ENCODE results near the gene TIMM44. TPM values are rescaled to one million over a fixed set of nuclear protein-coding genes. Genes with fewer than 3 reads are reported as not detected.

The TIMM44 gene
- total RNA-seq, 2 experiments from 2014 or later: 66.5 to 68.5 TPM

DNA sequence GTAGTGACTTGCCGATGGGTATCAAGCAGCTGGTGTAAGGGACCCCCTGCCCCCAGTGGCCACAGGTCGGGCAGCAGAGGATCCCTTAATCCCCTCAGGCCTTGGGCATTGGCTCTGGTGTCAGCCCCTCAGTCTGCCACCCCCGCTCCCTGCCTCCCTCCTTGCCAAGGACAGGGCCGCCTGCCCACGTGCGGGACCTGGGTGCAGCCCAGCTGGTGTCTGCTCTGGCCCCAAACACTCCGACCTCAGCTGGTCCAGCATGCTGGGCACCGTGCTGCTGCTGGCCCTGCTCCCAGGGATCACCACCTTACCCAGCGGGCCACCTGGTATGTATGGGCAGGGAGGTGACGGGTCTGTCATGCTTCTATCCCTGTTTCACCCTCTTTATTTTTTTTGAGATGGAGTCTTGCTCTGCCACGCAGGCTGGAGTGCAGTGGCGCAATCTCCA, 28.8 kb downstream of the TIMM44 start, which contains the start of gene TGFBR3L:
TSS of gene TGFBR3L (plus strand) at position 233 of the 448 bp plus-strand sequence.
- no peak within 1 kb of the TSS for H3K27ac Mint-ChIP-seq
- peaks cover 21% of the 10 kb centered on the region for H3K27me3 Mint-ChIP-seq
- H3K9me3 Mint-ChIP-seq: no peaks in the 10 kb centered on the region
- intact Hi-C loops (cut with micrococcal nuclease): no loop called here
- CTCF ChIA-PET: no interaction called here
- H3K4me3 Mint-ChIP-seq: peak within 1 kb of the TSS; percentile 46
- peaks cover 15% of the 10 kb centered on the region for H3K4me1 Mint-ChIP-seq (ENCODE audit: low read depth)
- DNase-seq: no peak
- H3K36me3 Mint-ChIP-seq: peaks cover 19% of the 10 kb centered on the region
- POLR2A ChIA-PET: no interaction called here

DNA sequence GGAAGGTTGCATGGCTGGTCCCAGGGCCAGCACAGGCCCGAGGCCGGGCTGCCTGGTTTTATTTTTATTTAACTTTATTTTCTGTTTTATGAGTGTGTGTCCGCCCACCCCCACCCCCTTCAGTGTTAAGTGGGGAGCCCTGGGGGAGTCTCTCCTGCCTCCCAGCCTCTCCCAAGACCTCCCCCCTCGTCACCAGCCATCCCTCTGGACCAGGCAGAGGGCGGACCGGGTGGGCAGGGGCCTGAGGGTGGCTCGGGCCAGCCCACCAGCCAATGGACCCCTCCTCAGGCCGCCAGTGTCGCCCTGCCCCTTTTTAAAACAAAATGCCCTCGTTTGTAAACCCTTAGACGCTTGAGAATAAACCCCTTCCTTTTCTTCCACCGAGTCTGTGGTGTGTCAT, 29.4 kb downstream of the TIMM44 start:
- intact Hi-C loops (cut with micrococcal nuclease): no loop called here
- no peak for DNase-seq
- CTCF ChIA-PET: no interaction called here
- Mint-ChIP-seq H3K27ac (no peak overlapping the region), H3K9me3 (no peaks in the 10 kb centered on the region), H3K27me3 (peaks cover 20% of the 10 kb centered on the region), H3K4me3 (no peak overlapping the region), H3K4me1 (ENCODE audit: low read depth) (peaks cover 13% of the 10 kb centered on the region), H3K36me3 (peaks cover 19% of the 10 kb centered on the region)
- POLR2A ChIA-PET: no interaction called here

DNA sequence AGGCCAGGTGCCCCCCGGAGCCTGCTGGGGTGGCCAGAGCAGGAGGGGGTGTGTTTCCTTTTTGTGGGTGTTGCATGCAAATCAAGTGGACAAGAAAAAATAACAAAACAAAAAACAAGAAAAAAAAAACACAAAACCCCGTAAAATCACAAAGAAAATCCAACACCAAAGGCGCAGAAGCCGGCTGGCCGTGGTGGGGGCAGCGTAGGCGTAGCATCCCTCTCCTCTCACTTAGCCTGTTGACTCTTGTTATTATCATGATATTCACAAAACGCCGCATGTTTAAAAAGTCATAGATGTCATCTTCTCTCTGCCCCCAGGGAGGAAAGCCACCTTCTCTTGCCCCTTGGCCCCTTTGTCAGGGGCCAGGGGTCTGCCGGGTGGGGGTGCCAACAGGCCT, 29.8 kb downstream of the TIMM44 start:
- Mint-ChIP-seq H3K4me1 (ENCODE audit: low read depth) (peaks cover 13% of the 10 kb centered on the region), H3K36me3 (peaks cover 19% of the 10 kb centered on the region), H3K4me3 (no peak overlapping the region), H3K27me3 (peaks cover 20% of the 10 kb centered on the region), H3K27ac (no peak overlapping the region), H3K9me3 (no peaks in the 10 kb centered on the region)
- DNase-seq: no peak
- intact Hi-C loops (cut with micrococcal nuclease): no loop called here
- ChIA-PET CTCF (no interaction called here), POLR2A (no interaction called here)

DNA sequence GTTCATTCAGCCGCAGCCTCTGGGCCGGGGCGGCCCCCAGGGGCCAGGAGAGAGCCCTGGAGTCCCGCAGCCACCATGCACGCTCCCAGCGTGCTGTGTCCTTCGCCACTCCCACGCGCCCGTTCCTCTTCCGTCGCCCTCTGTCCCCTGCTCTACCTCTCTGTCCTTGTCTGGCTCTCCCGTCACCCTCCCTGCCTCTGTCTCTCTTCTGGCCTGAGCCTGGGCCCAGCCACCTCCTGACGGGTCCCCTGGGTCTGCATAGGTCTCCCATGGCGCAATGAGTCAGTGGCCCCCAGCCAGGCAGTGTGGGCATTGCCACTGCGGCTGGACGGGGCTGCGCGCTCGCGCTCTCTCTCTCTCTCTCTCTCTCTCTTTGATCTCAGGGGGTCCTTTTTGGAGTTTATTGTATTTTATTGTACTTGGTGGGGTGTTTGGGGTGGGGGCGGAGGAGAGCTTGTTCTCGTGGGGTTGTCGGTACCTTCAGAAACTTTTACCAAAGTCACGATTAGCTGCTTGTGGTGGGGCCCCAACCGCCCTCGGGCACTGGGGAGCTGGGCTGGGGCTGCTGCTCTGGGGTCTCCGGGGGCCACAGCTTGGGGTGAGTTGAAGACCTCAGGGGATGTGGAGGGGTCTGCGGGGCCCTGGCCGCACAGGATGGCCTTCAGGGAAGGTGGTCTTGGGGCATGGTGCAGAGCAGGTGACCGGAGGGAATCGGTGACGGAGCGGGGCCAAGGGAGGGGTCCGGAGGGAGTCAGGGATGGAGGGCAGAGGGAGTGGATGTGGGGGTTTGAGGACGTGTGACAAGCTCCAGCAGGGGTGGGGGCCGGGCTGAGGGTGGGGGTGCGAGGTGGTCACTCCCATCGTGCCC, 30.5 kb downstream of the TIMM44 start:
- peaks cover 18% of the 10 kb centered on the region for H3K27me3 Mint-ChIP-seq
- H3K9me3 Mint-ChIP-seq: no peaks in the 10 kb centered on the region
- intact Hi-C loops (cut with micrococcal nuclease): no loop called here
- H3K4me1 Mint-ChIP-seq (ENCODE audit: low read depth): peaks cover 11% of the 10 kb centered on the region
- CTCF ChIA-PET: no interaction called here
- peaks cover 19% of the 10 kb centered on the region for H3K36me3 Mint-ChIP-seq
- POLR2A ChIA-PET: no interaction called here
- no peak overlapping the region for H3K4me3 Mint-ChIP-seq
- no peak for DNase-seq
- no peak overlapping the region for H3K27ac Mint-ChIP-seq

DNA sequence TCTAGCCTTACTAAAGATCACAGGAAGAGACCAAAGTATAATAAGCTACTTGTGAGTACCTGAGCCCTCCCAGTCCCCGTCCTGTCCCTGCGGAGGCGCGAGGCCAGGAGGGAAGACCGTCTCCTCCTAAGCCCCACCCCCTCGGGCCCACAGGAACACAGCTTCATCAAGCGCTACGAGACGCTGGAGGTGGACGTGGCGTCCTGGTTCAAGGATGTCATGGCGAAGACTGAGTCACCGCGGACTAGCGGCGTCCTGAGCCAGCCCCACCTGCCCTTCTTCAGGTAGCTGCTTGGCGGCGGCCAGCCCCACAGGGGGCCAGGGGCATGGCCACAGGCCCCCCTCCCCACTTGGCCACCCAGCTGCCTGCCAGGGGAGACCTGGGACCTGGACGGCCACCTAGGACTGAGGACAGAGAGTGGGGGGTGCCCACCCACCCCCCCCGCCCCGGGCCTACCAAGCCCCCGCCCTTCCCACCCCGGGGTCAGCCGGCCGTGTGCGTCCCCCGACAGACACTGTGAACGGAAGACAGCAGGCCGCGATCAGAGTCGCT, 31.2 kb downstream of the TIMM44 start:
- Mint-ChIP-seq H3K27me3 (peaks cover 17% of the 10 kb centered on the region), H3K27ac (no peak overlapping the region), H3K9me3 (no peaks in the 10 kb centered on the region), H3K4me3 (no peak overlapping the region), H3K4me1 (ENCODE audit: low read depth) (peaks cover 9% of the 10 kb centered on the region), H3K36me3 (peaks cover 19% of the 10 kb centered on the region)
- POLR2A ChIA-PET: no interaction called here
- intact Hi-C loops (cut with micrococcal nuclease): no loop called here
- CTCF ChIA-PET: no interaction called here
- no peak for DNase-seq

DNA sequence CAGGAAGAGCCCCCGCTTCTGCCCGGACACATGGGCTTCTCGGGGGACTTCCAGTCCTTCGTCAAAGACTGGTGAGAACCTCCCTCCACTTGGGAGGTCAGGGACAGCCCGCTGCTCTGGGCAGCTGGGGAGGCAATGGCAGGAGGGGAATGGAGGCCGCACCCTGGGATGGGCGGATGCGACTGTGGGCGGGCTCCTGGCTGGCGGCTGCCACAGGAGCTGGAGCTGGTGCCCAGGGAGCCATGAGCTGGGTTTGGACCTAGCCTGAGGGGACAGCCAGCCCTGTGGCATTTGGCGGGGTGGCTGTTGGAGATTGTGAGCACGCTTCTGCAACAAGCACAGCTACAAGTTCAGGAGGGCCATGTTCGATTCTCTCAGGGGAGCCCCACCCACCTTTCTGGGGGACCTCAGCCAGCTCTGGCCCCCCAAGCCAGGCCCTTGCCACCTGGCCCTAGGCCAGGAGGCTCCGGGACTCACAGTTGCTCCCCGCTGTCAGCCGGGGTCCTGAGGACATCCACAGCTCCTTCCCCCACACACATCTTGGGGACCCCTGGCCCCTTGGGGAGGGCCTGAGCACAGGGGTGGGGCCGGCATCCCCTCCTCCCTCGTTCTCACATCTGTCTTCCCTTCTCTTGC, 31.8 kb downstream of the TIMM44 start:
- Mint-ChIP-seq H3K27me3 (peaks cover 13% of the 10 kb centered on the region), H3K4me3 (no peak overlapping the region), H3K27ac (no peak overlapping the region), H3K4me1 (ENCODE audit: low read depth) (peaks cover 6% of the 10 kb centered on the region), H3K36me3 (peaks cover 19% of the 10 kb centered on the region), H3K9me3 (no peaks in the 10 kb centered on the region)
- CTCF ChIA-PET: no interaction called here
- POLR2A ChIA-PET: no interaction called here
- intact Hi-C loops (cut with micrococcal nuclease): no loop called here
- no peak for DNase-seq

DNA sequence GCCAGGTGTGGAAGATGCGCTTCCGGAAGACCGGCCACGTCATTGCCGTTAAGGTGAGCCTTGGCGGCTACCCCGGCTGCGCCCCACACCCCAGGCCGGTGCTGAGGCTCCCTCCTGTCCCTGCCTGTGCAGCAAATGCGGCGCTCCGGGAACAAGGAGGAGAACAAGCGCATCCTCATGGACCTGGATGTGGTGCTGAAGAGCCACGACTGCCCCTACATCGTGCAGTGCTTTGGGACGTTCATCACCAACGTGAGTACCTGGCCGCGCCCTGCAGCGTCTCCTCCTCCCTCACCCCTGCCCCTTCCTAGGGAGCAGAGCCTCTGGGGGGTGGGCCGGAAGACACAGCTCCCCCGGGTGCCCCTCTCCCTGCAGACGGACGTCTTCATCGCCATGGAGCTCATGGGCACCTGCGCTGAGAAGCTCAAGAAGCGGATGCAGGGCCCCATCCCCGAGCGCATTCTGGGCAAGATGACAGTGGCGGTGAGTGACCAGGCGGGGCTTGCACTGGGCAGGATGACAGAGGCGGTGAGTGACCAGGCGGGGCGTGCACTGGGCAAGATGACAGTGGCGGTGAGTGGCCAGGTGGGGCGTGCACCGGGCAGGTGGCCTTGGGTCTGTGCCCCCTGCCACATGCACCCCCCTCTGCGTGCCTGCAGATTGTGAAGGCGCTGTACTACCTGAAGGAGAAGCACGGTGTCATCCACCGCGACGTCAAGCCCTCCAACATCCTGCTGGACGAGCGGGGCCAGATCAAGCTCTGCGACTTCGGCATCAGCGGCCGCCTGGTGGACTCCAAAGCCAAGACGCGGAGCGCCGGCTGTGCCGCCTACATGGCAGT, 32.9 kb downstream of the TIMM44 start:
- POLR2A ChIA-PET: no interaction called here

DNA sequence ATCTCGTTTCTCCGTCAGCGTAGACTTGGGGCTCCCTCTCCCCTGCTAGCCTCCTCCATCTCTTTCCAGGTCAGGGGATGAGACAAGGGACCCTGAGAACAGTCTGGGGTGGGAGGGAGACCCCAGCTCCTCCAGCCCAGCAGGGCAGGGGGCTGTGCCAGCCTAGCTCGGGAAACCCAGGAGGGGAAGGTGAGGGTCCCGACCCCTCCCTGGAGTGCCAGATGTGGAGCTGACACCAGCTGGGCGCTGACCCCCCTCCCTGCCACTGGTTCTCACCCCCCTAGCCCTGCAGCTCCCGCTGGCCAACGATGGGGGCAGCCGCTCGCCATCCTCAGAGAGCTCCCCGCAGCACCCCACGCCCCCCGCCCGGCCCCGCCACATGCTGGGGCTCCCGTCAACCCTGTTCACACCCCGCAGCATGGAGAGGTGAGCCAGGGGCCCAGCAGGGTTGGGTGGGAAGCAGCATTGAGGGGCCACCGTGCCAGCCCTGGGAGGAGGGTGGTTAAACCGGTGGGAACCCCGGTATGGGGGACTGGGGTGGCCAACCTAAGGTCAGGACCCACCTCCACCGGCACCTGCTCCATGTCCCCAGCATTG, 33.9 kb downstream of the TIMM44 start:
- Mint-ChIP-seq H3K36me3 (peaks cover 25% of the 10 kb centered on the region), H3K4me1 (ENCODE audit: low read depth) (peaks cover 14% of the 10 kb centered on the region), H3K27me3 (no peaks in the 10 kb centered on the region), H3K4me3 (no peak overlapping the region), H3K27ac (no peak overlapping the region), H3K9me3 (no peaks in the 10 kb centered on the region)
- POLR2A ChIA-PET: no interaction called here
- CTCF ChIA-PET: interaction anchor here (1.0 kb wide), 1 partner anchor 40 kb away, joined by 3 read pairs; no protein-coding TSS in a partner anchor
- intact Hi-C loops (cut with micrococcal nuclease): no loop called here
- no peak for DNase-seq

More for the DNA sequence above, 32.9 kb downstream of the TIMM44 start:
- H3K36me3 Mint-ChIP-seq: peaks cover 19% of the 10 kb centered on the region
- CTCF ChIA-PET: no interaction called here
- H3K4me3 Mint-ChIP-seq: no peak overlapping the region
- intact Hi-C loops (cut with micrococcal nuclease): no loop called here
- peaks cover 9% of the 10 kb centered on the region for H3K4me1 Mint-ChIP-seq (ENCODE audit: low read depth)
- H3K9me3 Mint-ChIP-seq: no peaks in the 10 kb centered on the region
- no peak for DNase-seq
- H3K27ac Mint-ChIP-seq: no peak overlapping the region
- H3K27me3 Mint-ChIP-seq: peaks cover 8% of the 10 kb centered on the region

DNA sequence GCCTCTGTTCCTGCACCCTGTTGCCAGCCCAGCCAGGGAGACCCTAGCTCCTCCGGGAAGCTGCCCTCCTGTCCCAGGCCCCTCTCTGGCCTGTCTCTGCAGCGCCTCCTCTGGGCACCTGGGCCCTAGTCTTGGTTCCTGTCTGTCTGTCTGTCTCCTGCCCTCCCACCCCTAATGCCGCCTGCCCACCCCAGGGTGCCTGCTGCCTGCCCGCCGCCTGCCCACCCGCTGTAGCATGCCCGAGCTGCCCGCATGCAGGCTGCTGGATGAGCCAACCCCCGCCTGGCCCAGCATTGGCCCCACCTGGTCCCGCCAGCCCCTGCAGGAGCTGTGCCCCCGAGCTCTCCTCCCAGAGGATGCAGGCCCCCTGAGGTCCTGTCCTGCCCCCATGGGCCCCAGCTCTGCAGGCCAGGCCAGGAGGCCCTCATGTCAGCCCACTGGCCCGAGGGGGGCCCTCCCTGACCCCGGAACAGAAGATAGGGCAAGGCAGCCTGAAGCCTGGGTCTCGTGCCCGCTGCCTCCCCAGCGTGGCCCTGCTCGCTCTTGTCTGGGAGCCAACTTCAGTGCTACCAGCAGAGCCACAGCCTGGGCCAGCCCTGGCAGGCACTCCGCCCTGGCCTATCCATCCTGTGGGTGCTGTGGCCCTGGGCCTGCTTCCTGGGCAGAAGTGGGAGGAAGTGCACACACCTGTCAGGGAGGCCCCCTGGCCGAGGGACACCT, 34.6 kb downstream of the TIMM44 start:
- ChIA-PET CTCF (interaction anchor here (1.0 kb wide), 1 partner anchor 39 kb away, joined by 3 read pairs; no protein-coding TSS in a partner anchor), POLR2A (no interaction called here)
- DNase-seq: no peak
- Mint-ChIP-seq H3K4me1 (ENCODE audit: low read depth) (peaks cover 15% of the 10 kb centered on the region), H3K36me3 (peaks cover 25% of the 10 kb centered on the region), H3K9me3 (no peaks in the 10 kb centered on the region), H3K27ac (no peak overlapping the region), H3K27me3 (no peaks in the 10 kb centered on the region), H3K4me3 (no peak overlapping the region)
- intact Hi-C loops (cut with micrococcal nuclease): no loop called here

DNA sequence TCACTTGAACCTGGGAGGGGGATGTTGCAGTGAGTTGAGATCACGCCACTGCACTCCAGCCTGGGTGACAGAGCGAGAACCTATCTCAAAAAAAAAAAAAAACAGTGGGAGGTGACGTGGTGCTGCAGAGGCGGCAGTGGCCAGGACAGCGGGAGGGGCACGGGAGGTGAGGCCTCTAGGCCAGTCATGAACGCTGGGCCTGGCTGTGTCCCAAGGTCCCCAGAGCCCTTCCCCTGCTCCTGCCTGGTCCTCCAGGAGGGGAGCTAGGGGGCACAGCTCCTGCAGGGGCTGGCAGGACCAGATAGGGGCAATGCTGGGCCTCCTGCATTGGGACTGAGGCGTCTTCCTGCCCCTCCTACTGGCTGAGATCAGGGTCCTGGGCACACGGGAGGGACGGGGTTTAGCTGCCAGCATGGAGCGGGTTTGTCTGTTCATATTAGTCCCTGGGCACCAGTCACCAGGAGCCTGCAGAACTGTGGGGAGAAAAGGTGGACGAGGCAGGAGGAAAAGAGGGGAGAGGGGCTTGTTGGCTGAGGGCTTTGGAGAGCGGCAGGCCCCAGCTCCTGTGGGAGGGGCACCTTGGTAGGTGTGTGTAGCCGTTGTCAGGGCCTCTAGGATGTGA, 35.3 kb downstream of the TIMM44 start:
- intact Hi-C loops (cut with micrococcal nuclease): no loop called here
- ChIA-PET CTCF (no interaction called here), POLR2A (no interaction called here)
- Mint-ChIP-seq H3K36me3 (peaks cover 26% of the 10 kb centered on the region), H3K9me3 (peaks cover 2% of the 10 kb centered on the region), H3K27ac (no peak overlapping the region), H3K27me3 (peaks cover 3% of the 10 kb centered on the region), H3K4me1 (ENCODE audit: low read depth) (peaks cover 18% of the 10 kb centered on the region), H3K4me3 (no peak overlapping the region)
- DNase-seq: no peak

DNA sequence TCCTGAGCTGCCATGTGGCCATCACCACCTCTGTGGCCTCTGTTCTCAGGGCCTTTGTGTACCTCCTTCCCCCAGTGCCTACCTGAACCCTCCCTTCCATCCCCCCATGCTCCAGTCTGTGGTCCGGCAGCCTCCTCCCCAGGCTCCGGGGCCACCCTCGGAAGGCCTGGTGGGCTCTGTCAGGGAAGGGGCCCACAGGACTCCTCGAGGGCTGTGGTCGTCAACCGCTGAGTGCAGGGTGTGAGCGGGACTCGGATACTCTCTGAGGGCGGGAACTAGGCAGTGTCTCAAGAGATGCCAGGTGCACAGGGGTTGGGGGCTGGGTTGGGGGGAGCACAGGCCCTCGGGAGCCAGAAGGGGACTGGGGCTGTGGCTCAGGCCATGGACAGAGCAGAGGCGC, 35.9 kb downstream of the TIMM44 start:
- DNase-seq: no peak
- ChIA-PET POLR2A (no interaction called here), CTCF (no interaction called here)
- H3K36me3 Mint-ChIP-seq: peaks cover 22% of the 10 kb centered on the region
- H3K4me3 Mint-ChIP-seq: no peak overlapping the region
- H3K27ac Mint-ChIP-seq: no peak overlapping the region
- H3K4me1 Mint-ChIP-seq (ENCODE audit: low read depth): peaks cover 19% of the 10 kb centered on the region
- intact Hi-C loops (cut with micrococcal nuclease): no loop called here
- peaks cover 2% of the 10 kb centered on the region for H3K9me3 Mint-ChIP-seq
- peaks cover 3% of the 10 kb centered on the region for H3K27me3 Mint-ChIP-seq
